ENCODE results near the gene KSR2. TPM values are rescaled to one million over a fixed set of nuclear protein-coding genes. Genes with fewer than 3 reads are reported as not detected.
A peak's percentile ranks its signal among the peaks of the same experiment; 100 is the strongest.

Gene KSR2
- total and polyA plus RNA-seq, 2 donors (not counting 3 experiments of a cell fraction or from before 2014, with no cell fraction given), result 2.1 to 5.2 TPM

- CTCF ChIA-PET, result interaction anchor here (1.4 kb wide), 2 partner anchors 8 to 92 kb away, joined by 5 read pairs; no protein-coding TSS in a partner anchor
- Histone ChIP-seq H4K20me1 (replicated peaks; ENCODE audit: control insufficient read depth, extremely low read depth, insufficient read depth, low read length) (no peaks in the 10 kb centered on the region), H3K27ac (ENCODE audit: insufficient read depth, low read depth, low read length) (peak overlapping the region; percentile 85), H3K9ac (replicated peaks; ENCODE audit: extremely low read depth, insufficient read depth, low read length) (peak overlapping the region; percentile 53), H3K79me2 (ENCODE audit: control insufficient read depth, insufficient read depth, low read length) (no peaks in the 10 kb centered on the region), H3K27me3 (ENCODE audit: control insufficient read depth in 2 of 2, insufficient read depth in 2 of 2, low read length in 2 of 2) (no peaks in the 10 kb centered on the region), H3K4me3 (replicated peaks in 1 of 3; ENCODE audit: insufficient read depth in 1 of 3, low read depth in 1 of 3, low read length in 3 of 3) (no peak overlapping the region), H3K4me2 (ENCODE audit: insufficient read depth, low read length) (peak overlapping the region; percentile 50), H2AFZ (ENCODE audit: low read depth, low read length) (peak overlapping the region; percentile 63), H3K9me3 (replicated peaks; ENCODE audit: control insufficient read depth, insufficient read depth, low read length) (no peaks in the 10 kb centered on the region), H3K36me3 (ENCODE audit: control insufficient read depth in 2 of 2, extremely low read depth in 1 of 2, insufficient read depth in 2 of 2, low read length in 2 of 2) (no peaks in the 10 kb centered on the region), H3K4me1 (ENCODE audit: control insufficient read depth, extremely low read depth, insufficient read depth, low read length) (peaks cover 45% of the 10 kb centered on the region), H3K9me1 (replicated peaks; ENCODE audit: control insufficient read depth, extremely low read depth, insufficient read depth, low read length) (no peaks in the 10 kb centered on the region)
- DNase-seq (ENCODE audit: low read depth, low spot score), result peak; percentile 67
- intact Hi-C loops (cut with micrococcal nuclease), result loop anchor here (10.0 kb wide), 1 partner anchor 695 kb away; the partner anchor contains the start of genes SUDS3 and TAOK3
- FAIRE-seq, result peak; percentile 81
- TSS peak; percentile 21 for BruUV-seq (replicated peaks)
- POLR2A ChIA-PET, result no interaction called here
- dilution Hi-C loops (cut with MboI; ENCODE audit: extremely low pct_ligation_motif_present, low sequenced_read_pairs), result no loop called here
- TF ChIP-seq FOS (IDR thresholded peaks at IDR 0.05; ENCODE audit: borderline replicate concordance, insufficient read depth, low read length) (no peak), GATA2 (IDR thresholded peaks at IDR 0.05; ENCODE audit: insufficient read depth, insufficient read length, low read depth, low read length) (no peak), POLR2A (IDR thresholded peaks at IDR 0.05; ENCODE audit: low read depth, low read length) (no peak), MYC (IDR thresholded peaks at IDR 0.05; ENCODE audit: low read depth, low read length) (no peak), JUN (IDR thresholded peaks at IDR 0.05; ENCODE audit: borderline replicate concordance, insufficient read depth, insufficient read length, low read depth) (no peak), POLR2AphosphoS5 (IDR thresholded peaks at IDR 0.05; ENCODE audit: insufficient read depth, low read depth, low read length) (no peak), CTCF (IDR thresholded peaks at IDR 0.05; ENCODE audit: extremely low read depth in 1 of 2, insufficient read depth in 1 of 2, low read depth in 1 of 2, low read length in 2 of 2) (no peak), MAX (IDR thresholded peaks at IDR 0.05; ENCODE audit: insufficient read depth, insufficient read length) (no peak), EZH2 (IDR thresholded peaks at IDR 0.05; ENCODE audit: borderline replicate concordance, low read depth, low read length, severe bottlenecking) (no peak)
Measured at GRCh38 chr12:117679776-117680175, 289.0 kb downstream of the KSR2 start.

Data from endothelial cell of umbilical vein (primary cell).